GM19455 (cell line): ENCODE data around the gene TTC21B.
"Not testable (repeated sequence)": the region's sequence is repeated elsewhere in the genome, so short reads cannot be mapped to it uniquely, and the experiment has no call there.

Experiments
- ATAC-seq: cut with Tn5 transposase; IDR thresholded peaks from one replicate; pipeline ENCODE4 v1.9.1; 2021; ENCODE audit not compliant: unreplicated experiment

The TTC21B gene

DNA sequence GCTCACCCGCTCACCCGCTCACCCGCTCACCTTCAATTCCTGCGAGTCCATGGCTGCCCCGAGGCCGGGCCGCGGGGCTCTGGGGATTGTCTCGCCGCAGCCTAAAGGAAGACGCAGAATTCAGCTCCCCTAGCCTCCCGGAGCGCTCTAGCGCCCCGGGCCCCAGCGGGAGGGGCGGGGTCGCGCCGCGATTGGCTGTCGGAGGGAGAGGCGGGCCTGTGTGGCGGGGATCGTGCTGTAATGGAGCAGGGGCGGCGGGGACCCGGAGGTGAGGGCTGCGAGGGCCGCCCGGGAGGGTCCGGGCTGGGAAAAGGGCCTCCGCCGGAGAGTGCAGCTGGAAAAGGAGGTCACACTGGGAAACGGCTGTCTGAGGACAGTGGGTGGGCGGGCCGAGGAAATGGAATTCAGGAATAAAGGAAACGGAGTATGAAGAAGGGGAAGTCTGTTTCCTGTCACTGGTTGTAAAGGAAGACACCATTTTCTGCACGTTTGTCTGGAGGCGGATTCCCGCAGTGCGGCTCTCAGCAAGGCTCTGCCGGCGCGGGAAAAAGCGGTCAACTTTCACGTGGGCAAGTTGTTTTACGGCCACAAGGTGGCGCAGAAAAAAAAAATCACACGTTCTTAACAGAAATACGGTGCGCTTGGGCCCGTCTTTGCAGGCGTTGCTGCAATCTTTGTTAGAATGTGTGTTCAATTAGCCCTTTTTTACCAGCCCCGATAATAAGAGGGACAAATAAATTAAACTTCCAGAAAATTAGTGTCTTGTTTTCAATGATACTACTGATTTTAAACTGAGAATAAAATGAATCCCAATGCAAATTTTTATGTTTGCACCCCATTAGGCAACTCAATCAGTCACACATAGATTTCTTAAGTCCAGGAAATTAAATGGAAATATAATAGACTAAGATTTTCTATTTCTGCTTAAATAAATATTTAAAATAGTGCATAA is at the start of gene TTC21B:
TSS of gene TTC21B (minus strand) at position 122 of the 952 bp plus-strand sequence. CDS start at position 51, 71 bp downstream.
- ATAC-seq = peak; percentile 98

GRCh38 chr2:166000401-166000800 is 46.8 kb upstream of the TTC21B start:
- ATAC-seq = no peak

DNA sequence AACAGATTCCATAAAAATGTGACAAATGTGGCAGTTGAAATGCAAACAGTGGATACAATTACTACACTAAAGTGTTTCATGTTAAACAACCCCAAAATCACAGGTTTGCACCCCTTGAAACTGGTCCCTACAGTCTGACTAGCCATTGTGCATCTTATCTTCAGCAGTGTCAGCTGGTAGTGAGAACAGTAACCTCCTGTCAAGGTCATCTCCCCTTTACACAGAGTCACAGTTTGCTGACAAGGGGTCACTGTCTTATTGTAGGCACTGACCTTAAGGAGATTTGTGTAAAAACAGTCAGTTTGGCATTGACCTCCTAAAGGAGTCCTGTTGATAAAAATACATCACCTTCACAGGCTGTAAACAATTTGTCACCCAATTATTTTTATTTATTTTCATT is 37.3 kb upstream of the TTC21B start:
- no peak for ATAC-seq

DNA sequence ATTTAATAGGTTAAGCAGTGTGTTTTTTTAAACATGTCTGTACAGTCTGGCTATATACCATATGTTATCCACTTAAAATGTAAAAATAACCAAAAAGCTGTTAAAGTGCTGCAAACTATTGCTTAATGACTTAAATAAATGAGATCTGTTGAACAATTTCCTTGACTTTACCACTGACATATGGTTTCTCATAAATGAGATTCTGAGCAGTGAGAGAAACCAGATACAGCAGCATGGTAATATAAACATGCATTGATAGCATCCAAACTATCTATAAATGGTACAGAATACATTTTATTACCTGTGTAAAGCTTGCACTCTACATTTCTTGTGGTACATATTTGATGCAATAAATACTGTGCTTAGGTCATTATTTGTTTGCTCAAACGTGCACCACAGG is 36.3 kb upstream of the TTC21B start:
- no peak for ATAC-seq

GRCh38 chr2:165985120-165985519 is 31.5 kb upstream of the TTC21B start:
- ATAC-seq = no peak

- not testable (repeated sequence) for ATAC-seq
These were observed 18.6 kb upstream of the TTC21B start for GRCh38 chr2:165972161-165972560.

DNA sequence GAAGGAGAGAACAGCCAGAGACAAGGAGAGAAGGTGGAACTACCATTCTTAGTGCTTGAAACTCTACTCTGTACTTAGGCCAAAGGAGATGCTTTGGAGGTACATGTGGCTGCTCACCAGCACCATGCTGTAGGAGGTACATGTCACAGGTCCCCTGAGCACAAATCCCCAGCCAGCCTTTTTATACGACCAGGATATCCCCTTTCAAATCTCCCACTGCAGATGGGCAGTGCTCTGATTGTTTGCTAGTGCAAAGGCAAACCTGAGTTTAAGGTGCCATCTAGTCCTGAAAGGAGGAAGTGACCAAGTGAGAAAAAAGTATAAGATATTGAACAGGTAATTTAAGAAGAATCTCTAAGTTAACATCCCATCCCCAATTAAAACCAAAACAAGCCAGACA is 17.1 kb upstream of the TTC21B start:
- ATAC-seq = no peak

DNA sequence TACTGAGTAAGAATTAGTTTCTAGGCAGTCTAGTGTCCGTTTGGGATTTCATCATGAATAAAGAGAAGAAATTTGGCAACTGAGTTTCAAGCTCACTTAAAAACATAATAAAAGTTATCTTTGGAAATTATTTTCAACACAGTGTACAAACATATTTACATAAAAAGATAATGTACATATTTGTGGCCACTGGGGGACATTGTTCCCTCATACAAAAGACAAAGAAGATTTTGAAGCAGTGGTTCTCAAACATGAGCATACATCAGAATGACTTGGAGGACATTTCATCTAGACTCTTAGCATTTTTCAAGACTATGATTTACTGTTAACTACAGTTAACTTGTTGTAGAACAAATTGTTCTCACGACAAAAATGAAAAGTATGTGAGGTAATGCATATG is 15.7 kb upstream of the TTC21B start:
- no peak for ATAC-seq

DNA sequence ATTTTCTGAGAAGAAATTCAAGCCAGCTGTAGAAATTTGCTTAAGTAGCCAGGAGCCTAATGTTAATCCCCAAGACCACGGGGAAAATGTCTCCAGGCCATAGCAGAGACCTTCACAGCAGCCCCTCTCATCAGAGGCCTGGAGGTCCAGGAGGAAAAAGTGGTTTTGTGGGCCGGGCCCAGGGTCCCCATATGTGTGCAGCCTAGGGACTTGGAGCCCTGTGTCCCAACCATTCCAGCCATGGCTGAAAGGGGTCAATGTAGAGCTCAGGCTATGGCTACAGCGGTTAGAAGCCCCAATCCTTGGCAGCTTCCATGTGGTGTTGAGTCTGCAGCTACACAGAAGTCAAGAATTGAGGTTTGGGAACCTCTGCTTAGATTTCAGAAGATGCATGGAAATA is 14.2 kb upstream of the TTC21B start:
- no peak for ATAC-seq

GRCh38 chr2:165961818-165962217 is 8.2 kb upstream of the TTC21B start:
- ATAC-seq = no peak

DNA sequence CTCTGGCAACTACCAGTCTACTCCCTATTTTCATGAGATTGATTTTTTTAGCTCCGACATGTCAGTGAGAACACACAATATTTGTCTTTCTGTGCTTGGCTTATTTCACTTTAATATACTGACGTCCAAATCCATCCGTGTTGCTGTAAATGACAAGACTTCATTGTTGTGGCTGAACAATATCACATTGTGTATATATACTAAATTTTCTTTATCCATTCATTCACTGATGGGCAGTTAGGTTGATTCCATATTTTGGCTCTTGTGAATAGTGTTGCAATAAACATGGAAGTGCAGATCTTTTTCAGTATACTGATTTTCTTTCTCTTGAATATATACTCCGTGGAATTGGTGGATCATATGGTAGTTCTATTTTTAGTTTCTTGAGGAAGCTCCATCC is 5.8 kb upstream of the TTC21B start:
- ATAC-seq = no peak

DNA sequence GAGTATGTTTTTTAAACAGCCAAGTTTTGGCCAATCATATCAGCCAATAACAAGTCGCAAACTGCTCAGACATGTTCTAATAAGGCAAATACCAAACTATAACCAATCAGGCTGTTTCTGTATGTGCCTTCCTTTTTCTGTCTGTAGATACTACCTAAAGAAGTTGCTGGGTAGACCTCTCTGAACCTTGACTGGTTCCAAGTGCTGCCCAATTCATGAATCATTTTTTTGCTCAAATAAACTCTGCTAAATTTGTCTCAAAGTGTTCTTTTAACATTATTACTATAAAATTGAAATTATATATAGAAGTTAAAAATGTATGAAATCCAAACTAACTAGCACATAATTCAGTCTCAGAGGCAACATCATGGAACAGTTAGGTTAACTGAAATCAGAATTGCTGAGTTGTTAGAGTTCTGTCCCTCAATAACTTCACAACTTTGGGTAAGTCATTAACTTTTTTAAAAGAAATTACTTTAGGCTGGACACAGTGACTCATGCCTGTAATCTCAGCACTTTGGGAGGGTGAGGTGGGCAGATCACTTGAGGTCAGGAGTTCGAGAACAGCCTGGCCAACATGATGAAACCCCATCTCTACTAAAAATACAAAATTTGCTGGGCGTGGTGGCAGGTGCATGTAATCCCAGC is 4.9 kb upstream of the TTC21B start:
- ATAC-seq = no peak

GRCh38 chr2:165957030-165957675 is 3.6 kb upstream of the TTC21B start:
- ATAC-seq = no peak

DNA sequence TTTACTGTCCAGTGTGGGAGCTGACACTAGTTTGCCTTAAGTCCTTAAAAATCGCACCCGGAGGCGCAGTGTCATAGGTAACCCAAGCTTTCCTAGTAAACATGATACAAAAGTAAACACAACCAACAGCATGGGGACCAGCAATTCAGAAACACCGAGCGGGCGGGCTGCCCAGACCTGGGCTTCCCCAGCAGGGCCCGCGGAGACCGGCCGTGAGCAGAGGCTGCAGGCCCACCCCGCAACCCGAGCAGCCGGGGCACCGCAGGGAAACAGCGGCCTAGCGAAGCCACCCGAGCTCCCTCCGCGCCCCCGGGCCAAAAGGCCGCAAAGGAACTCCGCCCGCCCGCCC is 296 bp downstream of the TTC21B start:
- peak; percentile 54 for ATAC-seq

- no peak for ATAC-seq
These were observed 800 bp downstream of the TTC21B start for GRCh38 chr2:165952741-165953211.

GRCh38 chr2:165952085-165952484 is 1.5 kb downstream of the TTC21B start:
- no peak for ATAC-seq

DNA sequence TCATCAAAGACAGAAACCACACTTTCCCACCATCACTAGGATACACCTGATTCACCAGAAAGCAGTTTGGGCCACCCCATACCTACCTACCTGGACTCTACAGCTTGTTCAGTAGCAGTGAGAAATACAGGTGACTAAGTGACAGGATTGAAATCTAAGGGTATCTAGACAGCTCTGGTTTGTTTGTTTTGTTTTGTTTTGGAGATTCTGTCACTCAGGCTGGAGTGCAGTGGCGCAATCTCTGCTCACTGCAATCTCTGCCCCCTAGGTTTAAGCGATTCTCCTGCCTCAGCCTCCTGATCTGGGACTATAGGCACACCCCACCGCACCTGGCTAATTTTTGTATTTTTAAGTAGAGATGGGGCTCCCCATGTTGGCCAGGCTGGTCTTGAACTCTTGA is 3.1 kb downstream of the TTC21B start:
- no peak for ATAC-seq

DNA sequence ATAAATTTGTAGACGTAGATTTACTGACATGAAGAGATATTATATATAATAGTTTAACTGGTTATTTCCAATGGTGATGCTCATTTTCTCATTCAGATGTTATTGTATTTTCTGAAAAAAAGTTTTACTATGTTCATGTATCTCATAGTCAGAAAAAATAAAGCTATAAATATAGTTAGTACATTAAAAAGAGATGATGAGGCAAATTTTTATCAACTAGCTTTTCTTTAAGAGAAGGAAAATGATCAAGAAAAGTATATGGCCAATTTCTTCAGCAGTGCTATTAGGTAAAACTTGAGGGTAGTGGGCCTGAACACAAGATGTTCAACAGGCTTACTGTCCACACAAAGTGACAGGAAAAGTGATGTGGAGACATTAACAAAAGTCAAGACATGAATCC is 11.7 kb downstream of the TTC21B start:
- no peak for ATAC-seq

GRCh38 chr2:165938237-165938636 is 15.3 kb downstream of the TTC21B start:
- no peak for ATAC-seq

DNA sequence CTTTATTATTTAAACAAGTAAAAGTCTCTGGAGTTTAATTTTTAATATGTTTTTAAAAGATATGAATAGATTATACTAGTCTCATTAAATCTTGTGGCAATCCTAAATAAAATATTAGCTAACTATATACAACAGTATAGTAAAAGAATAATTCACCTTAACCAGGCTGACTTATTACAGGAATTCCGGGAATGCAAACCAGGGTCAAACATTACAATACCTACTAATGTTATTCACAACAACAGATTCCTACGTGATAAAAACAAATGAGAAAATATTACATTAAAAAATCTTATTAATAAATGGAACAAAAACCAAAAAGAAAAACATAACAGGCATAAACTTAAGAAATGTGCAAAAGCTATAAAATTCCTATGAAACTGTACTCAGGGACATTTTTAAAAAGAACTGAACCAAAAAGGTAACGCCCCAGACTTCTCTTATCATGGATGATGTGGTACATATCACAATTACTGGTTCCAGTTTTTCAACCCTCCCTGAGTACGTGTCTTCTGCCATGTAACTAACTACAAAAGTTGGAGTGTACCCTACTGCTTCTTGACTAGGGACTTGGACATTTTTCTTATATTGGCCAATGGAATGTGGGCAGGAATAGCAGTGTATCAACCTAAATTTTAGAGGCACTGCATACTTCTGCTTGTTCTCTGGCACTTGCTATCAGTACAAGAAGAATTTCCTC is 20.2 kb downstream of the TTC21B start:
- no peak for ATAC-seq

DNA sequence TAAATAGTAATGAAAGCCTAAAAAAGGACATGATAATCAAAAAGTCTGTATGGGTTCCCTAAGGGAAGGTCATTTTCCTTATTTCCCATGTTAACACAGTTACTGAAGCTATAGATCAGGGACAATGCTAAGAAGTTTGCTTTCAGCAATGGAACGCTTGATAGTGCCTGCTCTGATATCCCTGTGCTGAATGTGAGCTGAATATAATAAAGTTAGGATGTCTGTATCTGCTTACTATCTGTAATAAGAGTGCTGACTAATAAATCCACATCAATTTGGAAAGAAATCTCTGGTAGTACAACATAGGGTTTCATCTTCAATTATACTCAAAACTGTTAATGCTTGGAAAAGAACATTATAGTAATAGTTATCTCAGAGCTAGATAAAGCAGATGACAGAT is 25.8 kb downstream of the TTC21B start:
- ATAC-seq = no peak
